Suprapubic skin (tissue), 4 donors: Measurements from ENCODE around the gene NR3C1. TPM values are rescaled to one million over a fixed set of nuclear protein-coding genes. Genes with fewer than 3 reads are reported as not detected.

Experiments
- DNase-seq, 2 donors: peaks; one replicate each; pipeline ENCODE4 v3.0.0-alpha.2; 2019; ENCODE audit warnings: low spot score in 2 of 2
- H3K27ac ChIP-seq: fragments of 200-600 bp; sonication (generic); one replicate; pipeline ENCODE4 v1.5.1; 2019
- H3K27me3 ChIP-seq: fragments of 200-600 bp; sonication (generic); one replicate; pipeline ENCODE4 v1.5.1; 2019
- H3K36me3 ChIP-seq: fragments of 200-600 bp; sonication (generic); one replicate; pipeline ENCODE4 v1.5.1; 2019
- H3K4me1 ChIP-seq: fragments of 200-600 bp; sonication (generic); one replicate; pipeline ENCODE4 v1.5.1; 2019
- H3K4me3 ChIP-seq: fragments of 200-600 bp; sonication (generic); one replicate; pipeline ENCODE4 v1.5.1; 2019; ENCODE audit warnings: mild to moderate bottlenecking
- H3K9me3 ChIP-seq: fragments of 200-600 bp; sonication (generic); one replicate; pipeline ENCODE4 v1.5.1; 2019
- CTCF ChIP-seq, 2 donors: fragments of 200-600 bp in 1 of 2; fragments of 450-650 bp in 1 of 2; sonication (generic) in 1 of 2; IDR thresholded peaks; one replicate each; pipeline ENCODE4 v1.5.1; 2016 to 2019; ENCODE audit warnings: antibody characterized with exemption in 2 of 2, mild to moderate bottlenecking in 1 of 2, moderate library complexity in 1 of 2
- EP300 ChIP-seq: sonication (generic); formaldehyde crosslinking; IDR thresholded peaks from one replicate; pipeline ENCODE4 v1.6.1; 2017; ENCODE audit warnings: antibody characterized with exemption
- POLR2A ChIP-seq, 2 donors: fragments of 450-650 bp; IDR thresholded peaks; one replicate each; pipeline ENCODE4 v1.6.1; 2017; ENCODE audit warnings: antibody characterized with exemption in 2 of 2, mild to moderate bottlenecking in 2 of 2, moderate library complexity in 2 of 2
- POLR2AphosphoS5 ChIP-seq, 3 donors: sonication (generic); formaldehyde crosslinking; IDR thresholded peaks; one replicate each; pipeline ENCODE4 v1.6.1; 2017; ENCODE audit warnings: antibody characterized with exemption in 3 of 3
- WGBS: methylation state at CpG from one replicate; pipeline ENCODE4 v1.1.5; 2018; 5-methylcytosine and 5-hydroxymethylcytosine counted together
- total RNA-seq, 4 donors: library from RNA; depleted of rRNA; stranded (reverse); fragments of >200 nt; gene quantifications; one replicate each; pipeline ENCODE4 v1.1.0, GENCODE V29; 2016

NR3C1 gene
- total RNA-seq, 4 donors from 2014 or later: 50.4 to 68.8 (median 56.5) TPM

- 63% methylated on average over 1 of the region's 1 CpG for WGBS
- Histone ChIP-seq H3K4me3 (no peak overlapping the region), H3K9me3 (peaks cover 5% of the 10 kb centered on the region), H3K36me3 (peaks cover 21% of the 10 kb centered on the region), H3K4me1 (peaks cover 43% of the 10 kb centered on the region), H3K27me3 (no peaks in the 10 kb centered on the region), H3K27ac (no peak overlapping the region)
- no peak for DNase-seq
- no peak for TF ChIP-seq POLR2A (IDR thresholded peaks at IDR 0.05)
- TF ChIP-seq CTCF (IDR thresholded peaks at IDR 0.05): no peak
- TF ChIP-seq POLR2AphosphoS5 (IDR thresholded peaks at IDR 0.05): no peak
- TF ChIP-seq EP300: no peak
Observed at GRCh38 chr5:143386725-143387124, 16.8 kb downstream of the NR3C1 start.

GRCh38 chr5:143384865-143385657 lies 18.4 kb downstream of the NR3C1 start:
- no peak for TF ChIP-seq CTCF (IDR thresholded peaks at IDR 0.05)
- TF ChIP-seq EP300: no peak
- no peak for TF ChIP-seq POLR2AphosphoS5 (IDR thresholded peaks at IDR 0.05)
- TF ChIP-seq POLR2A (IDR thresholded peaks at IDR 0.05): no peak
- WGBS: 97% methylated on average over 3 of the region's 3 CpGs

GRCh38 chr5:143383988-143384387 lies 19.5 kb downstream of the NR3C1 start:
- DNase-seq: no peak
- Histone ChIP-seq H3K27me3 (no peaks in the 10 kb centered on the region), H3K36me3 (peaks cover 21% of the 10 kb centered on the region), H3K4me1 (peaks cover 24% of the 10 kb centered on the region), H3K27ac (no peak overlapping the region), H3K4me3 (no peak overlapping the region), H3K9me3 (peaks cover 5% of the 10 kb centered on the region)
- TF ChIP-seq EP300 (no peak), POLR2AphosphoS5 (IDR thresholded peaks at IDR 0.05) (no peak), CTCF (IDR thresholded peaks at IDR 0.05) (no peak), POLR2A (IDR thresholded peaks at IDR 0.05) (no peak)
- 89% methylated on average over 3 of the region's 3 CpGs for WGBS

More at GRCh38 chr5:143384865-143385657, 18.4 kb downstream of the NR3C1 start:
- Histone ChIP-seq H3K4me3 (no peak overlapping the region), H3K27me3 (no peaks in the 10 kb centered on the region), H3K27ac (no peak overlapping the region), H3K36me3 (peaks cover 21% of the 10 kb centered on the region), H3K4me1 (peaks cover 33% of the 10 kb centered on the region), H3K9me3 (peaks cover 5% of the 10 kb centered on the region)
- no peak for DNase-seq

GRCh38 chr5:143379606-143380005 lies 23.9 kb downstream of the NR3C1 start:
- DNase-seq: no peak
- no peaks in the 10 kb centered on the region for H3K9me3 ChIP-seq
- no peaks in the 10 kb centered on the region for H3K27me3 ChIP-seq
- no peak overlapping the region for H3K4me3 ChIP-seq
- no peak for TF ChIP-seq CTCF (IDR thresholded peaks at IDR 0.05)
- TF ChIP-seq POLR2A (IDR thresholded peaks at IDR 0.05): no peak
- no peak for TF ChIP-seq POLR2AphosphoS5 (IDR thresholded peaks at IDR 0.05)
- no peak for TF ChIP-seq EP300
- H3K36me3 ChIP-seq: peaks cover 10% of the 10 kb centered on the region
- 89% methylated on average over 2 of the region's 2 CpGs for WGBS
- H3K4me1 ChIP-seq: peaks cover 8% of the 10 kb centered on the region
- no peak overlapping the region for H3K27ac ChIP-seq

GRCh38 chr5:143376911-143377813 lies 26.3 kb downstream of the NR3C1 start:
- Histone ChIP-seq H3K27ac (no peak overlapping the region), H3K4me3 (no peak overlapping the region), H3K27me3 (no peaks in the 10 kb centered on the region), H3K36me3 (no peaks in the 10 kb centered on the region), H3K4me1 (peaks cover 10% of the 10 kb centered on the region), H3K9me3 (no peaks in the 10 kb centered on the region)
- TF ChIP-seq CTCF (IDR thresholded peaks at IDR 0.05) (no peak), EP300 (no peak), POLR2AphosphoS5 (IDR thresholded peaks at IDR 0.05) (no peak), POLR2A (IDR thresholded peaks at IDR 0.05) (no peak)
- no peak for DNase-seq
- WGBS: 79% methylated on average over 5 of the region's 5 CpGs
